Fibroblast of upper back skin (primary cell): Measurements from ENCODE around the gene TXK.

ENCODE experiments used
- DNase-seq: peaks from one replicate; pipeline ENCODE4 v3.0.0-alpha.2; 2013

The TXK gene

DNA sequence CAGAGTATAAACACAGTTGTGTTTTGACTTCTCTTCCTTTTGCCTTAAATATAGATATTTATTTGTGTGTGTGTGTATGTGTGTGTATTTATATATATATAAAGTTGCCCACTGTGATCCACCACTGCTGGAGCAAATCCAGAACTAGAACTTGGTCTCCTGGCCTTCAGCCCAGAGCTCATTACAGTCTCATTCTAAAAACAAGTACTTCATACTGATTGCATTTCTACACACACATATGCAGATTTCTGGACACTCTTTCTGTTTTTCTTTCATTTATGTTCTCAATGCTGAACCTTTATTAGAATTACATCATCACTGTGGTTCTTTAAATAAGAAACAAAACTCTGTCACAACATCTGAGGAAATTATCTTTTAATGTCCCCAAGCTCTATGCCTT lies 381 bp downstream of the TXK start:
- DNase-seq: peak; percentile 39

DNA sequence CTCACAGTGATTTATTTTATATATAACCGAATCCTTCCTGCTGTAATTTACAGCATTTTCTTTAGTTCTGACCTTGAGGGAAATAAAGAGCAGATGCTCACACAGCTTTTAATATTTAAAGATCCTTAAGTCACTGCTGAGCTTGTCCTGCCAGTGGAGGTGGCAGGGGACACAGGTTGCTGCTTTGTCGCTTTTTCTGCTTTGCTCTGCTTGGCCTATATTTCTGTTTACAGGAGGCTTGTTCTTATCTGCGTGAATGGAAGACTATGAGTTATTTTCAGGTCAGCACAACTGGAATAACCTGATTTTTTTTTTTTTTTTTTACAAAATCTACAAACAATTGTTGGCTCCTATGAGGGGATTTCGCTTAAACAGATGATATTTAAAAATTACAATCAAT lies 2.3 kb downstream of the TXK start:
- DNase-seq: no peak

GRCh38 chr4:48130100-48130499 lies 4.0 kb downstream of the TXK start:
- no peak for DNase-seq

DNA sequence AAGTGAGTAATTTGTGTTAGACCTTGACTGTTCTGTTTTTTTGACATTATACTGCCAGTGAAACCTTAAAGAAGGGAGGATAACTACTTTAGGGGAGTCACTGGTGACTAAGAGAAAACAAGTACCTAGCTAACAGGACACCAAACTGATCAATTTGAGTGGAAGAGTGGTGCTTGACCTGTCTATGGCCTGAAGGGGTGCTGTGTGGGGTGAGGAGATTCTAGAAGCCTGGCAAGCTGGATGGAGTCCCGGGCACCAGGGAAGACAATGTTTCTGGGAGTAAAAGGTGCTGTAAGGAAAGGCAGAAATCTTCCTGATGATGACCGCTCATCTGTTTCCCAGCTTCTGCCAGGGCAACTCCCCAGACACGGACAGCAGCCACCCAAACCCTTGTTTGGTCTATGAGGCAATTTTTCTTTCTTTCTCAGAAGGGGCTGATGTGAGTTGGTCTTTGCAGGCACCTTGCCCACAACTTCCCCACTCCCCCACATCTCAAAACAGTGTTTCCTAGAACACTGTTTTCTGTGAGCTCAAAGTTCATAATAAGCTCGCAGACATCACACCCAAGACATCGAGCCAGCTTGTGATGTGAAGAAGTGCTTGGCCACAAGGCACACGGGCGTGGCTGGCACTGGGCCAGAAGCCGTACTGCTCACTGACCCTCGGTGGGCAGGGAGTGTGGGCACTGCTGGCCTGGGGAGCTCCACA lies 4.6 kb downstream of the TXK start:
- DNase-seq: no peak

DNA sequence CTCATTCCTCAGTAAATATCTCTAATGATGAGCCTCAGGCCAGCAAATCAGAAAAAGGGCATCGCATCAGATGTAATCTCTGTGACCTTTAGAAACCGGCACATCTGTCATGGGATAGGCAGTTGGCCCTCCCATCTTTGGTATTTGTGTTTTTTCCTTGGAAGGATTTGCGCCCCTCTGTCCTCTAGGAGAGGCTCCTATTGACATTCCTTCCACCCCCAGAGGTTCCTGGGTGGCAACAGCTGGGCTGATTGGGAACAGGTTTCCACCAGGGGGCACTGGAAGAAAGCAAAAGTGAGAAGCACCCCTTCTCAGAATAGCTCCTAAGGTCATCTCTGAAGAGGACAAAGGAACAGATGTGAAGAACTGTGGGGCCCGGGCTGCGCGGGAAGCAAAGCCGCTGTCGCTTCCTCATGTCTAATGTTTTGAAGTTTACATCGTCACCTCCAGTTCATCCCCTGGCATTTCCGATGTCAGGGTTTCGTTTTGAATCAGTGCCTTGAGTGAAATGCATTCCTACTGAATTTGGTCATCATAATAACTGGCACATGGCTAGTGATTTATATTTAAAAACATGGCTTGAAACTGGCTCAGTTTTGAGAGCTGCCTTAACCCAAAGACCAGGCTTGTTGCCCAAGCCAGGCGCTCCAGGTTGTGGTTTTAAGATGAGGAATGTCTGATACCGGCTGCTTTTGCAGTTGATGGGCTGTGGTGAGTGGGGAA lies 6.2 kb downstream of the TXK start:
- DNase-seq: peak; percentile 99

DNA sequence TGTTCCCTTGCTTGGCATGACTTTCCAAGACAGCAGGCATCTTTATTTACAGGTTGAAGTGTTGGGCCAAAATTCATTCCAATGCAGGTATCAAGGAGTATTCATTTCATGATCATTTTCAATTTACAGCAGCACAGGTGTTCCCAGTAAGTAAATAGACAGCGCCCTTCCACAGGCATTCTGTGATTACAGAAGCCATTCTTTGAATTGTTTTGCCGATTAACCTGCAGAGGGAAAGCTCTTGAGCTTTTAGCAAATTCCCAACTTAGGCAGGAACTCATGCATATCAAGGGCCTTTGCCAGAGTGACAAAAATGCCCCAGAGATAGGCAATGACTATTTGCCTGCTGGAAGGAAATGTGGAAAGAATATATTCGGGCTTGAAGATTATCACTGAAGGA lies 6.8 kb downstream of the TXK start:
- DNase-seq: no peak

DNA sequence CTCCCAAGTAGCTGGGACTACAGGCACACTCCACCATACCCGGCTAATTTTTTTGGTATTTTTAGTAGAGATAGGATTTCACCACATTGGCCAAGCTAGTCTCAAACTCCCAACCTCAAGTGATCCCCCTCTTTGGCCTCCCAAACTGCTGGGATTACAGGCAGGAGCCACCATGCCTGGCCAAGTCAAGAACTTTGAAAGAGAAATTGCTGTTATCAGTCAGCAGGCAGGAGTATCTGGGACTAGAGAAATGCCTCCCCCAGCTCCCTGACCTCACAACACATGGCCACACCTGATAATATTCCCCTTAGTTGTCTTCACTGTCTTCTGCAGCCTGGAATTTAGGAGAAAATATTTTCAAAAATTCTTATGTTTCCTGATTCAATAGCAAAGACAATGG lies 7.4 kb downstream of the TXK start:
- DNase-seq: no peak

DNA sequence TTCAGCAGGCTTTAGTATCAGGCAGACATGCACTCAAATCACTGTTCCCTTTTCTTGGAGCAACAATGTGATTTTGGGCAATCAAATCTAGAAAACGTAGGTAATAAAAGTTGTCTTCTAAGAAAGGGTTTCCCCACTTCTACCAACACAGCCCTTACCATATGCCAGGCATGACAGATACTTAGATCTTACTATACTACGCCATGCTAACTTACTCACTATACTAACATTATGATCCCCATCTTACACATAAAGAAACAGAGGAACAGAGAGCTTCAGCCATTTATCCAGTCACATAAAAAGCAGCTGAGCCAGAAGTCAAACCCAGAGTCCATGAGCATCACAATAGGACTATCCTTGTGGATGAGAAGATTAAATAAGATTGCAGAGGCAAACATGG lies 9.2 kb downstream of the TXK start:
- DNase-seq: no peak

GRCh38 chr4:48122756-48123155 lies 11.3 kb downstream of the TXK start:
- no peak for DNase-seq

- DNase-seq: no peak
These were observed 12.9 kb downstream of the TXK start for GRCh38 chr4:48121180-48121579.

DNA sequence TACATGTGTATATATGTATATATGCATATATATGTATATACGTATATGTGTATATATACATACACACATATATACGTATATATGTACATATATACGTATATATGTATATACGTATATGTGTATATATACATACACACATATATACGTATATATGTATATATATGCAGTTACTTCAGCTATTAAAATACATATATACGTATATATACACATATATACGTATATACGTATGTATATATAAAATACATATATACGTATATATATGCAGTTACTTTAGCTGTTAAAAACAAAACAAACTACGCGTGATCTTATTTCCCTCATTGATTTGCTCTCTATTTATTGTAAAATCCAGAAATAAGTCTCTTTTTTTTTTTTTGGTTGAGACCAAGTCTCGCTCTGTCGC lies 13.9 kb downstream of the TXK start:
- no peak for DNase-seq

- no peak for DNase-seq
These were observed 14.4 kb downstream of the TXK start for GRCh38 chr4:48119646-48120045.

DNA sequence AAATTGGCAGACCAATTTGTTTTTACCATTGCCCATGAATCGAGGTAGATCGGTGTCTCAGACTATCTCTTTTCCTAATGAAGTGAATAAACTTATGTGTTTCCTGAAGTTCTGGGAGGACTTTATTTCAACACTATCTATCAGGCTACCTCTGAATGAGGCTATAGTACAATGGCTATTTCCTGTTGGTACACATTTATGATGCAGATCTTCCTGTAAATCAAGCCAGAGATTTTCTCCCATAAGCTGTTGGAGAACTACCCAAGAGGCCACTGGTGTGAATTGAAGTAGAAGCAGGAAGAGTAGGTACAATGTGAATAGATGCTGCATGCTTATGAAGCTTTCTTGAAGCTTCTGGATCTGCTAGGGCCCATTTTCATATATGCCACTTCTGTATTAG lies 16.0 kb downstream of the TXK start:
- DNase-seq: no peak

- no peak for DNase-seq
These were observed 17.5 kb downstream of the TXK start for GRCh38 chr4:48116582-48116981.

DNA sequence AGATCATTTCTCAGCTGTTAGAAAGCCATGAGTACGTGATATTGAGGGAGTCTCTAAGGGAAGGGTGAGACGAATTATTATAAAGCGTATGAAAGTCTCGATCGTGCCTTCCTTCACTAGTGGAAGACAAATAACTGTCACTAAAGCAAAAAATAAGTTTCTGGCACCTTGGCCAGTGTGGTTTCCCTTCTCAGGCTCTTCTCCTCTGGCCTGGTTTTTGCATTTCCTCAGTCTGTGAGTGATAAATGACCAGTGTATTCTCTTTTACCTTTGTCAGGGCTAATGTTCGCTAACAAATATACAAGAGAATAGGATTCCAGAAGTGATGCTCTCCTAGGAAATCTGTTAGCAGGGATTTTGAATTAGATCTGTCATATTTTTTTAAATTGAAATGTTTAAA lies 19.6 kb downstream of the TXK start:
- DNase-seq: no peak

DNA sequence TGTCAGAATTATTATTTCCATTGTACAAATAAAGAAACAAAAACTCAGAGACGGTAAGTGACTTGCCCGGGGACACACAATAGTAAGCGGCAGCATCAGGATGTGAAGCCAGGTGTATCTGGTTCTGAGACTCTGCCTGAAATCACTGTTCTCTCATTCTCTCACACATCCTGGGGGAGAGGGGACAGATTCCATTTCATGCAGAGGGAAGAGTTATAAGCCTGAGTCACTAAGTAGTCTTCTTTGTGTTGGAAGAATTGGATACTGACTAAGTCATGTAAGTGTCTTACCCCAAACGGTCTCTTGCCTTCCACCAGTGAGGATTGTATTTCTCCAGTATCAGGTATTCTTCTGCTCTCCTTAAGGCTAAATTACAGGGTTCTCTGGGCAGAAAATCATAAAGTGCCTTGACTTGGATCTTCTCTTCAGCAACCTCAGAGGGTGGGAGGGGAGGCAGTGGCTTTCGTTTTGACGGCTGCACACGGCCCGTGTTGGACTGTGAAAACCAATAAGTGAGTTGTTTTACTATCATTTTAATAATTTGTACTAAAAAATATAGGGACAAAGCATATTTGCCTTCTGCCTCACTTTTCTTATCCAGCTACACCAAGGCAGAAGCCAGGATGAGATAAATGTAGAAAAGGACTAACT lies 21.9 kb downstream of the TXK start:
- peak; percentile 49 for DNase-seq

DNA sequence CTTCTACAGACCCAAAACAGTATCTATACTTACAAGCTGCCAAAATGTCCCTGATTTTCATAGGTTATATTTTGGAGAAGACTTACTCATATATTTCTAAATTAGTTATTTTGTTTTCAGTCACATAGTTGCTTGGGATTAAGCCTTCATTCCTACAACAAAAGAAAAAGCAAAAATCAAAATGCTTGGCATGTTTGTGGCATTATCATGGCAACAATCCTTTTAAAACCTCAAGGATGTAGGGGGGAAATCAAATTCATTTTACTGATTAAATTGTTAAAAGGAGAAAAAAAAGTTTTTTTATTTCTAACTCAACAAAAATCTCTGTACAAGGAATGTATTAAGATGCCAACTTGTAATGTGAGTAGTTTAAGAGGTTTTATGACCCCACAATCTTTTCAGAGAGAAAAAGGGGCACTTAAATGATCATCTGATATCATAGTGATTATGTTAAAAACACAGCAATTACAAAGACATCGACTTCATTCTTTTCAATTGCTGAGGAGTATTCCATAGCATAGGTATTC lies 23.5 kb downstream of the TXK start:
- peak; percentile 13 for DNase-seq

- peak; percentile 39 for DNase-seq
These were observed 24.4 kb downstream of the TXK start for GRCh38 chr4:48109413-48110263.

- DNase-seq: no peak
These were observed 25.6 kb downstream of the TXK start for GRCh38 chr4:48108309-48109073.

DNA sequence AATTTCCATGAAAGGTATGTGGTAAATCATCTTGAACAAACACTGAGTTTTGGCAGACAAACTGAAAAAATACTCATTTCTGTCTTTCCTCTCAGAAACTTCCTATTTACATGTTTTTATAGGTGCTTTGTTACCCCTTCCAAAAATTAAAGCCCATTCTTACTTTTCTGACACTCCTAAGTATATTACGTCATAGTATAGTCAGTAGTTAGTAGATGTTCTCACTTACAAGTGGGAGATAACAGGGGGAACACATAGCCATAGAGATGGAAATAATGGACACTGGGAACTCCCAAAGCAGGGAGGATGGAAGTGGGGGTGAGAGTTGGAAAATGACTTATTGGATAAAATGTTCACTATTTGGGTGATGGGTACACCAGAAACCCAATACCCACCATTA lies 28.8 kb downstream of the TXK start:
- DNase-seq: no peak

GRCh38 chr4:48103483-48104139 lies 30.4 kb downstream of the TXK start:
- no peak for DNase-seq

DNA sequence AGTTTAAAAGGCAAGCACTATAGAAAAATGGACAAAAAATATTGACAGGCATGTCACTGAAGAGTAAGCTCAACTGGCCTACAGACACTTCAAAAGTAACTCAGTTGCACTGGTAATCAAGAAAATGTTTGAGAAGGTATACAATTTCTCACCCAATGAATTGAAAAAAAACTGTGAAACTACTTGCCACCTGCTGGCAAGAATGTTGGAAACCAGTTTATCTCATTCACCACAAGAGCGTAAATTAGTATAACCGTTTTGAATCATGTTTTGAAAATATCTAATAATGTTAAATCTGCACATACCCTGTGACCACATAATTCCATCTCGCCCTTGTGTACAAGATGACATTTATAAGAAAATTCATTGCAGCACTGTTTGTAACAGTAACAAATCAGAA lies 31.7 kb downstream of the TXK start:
- no peak for DNase-seq
